Measurements from ENCODE around the gene MAP3K8.
"Not testable (repeated sequence)": the region's sequence is repeated elsewhere in the genome, so short reads cannot be mapped to it uniquely, and the experiment has no call there.

The MAP3K8 gene

GRCh38 chr10:30443049-30443448 lies 9.1 kb downstream of the MAP3K8 start:
- DNase-seq (ENCODE audit: insufficient read length, low spot score) (no peak), FAIRE-seq (no peak)

GRCh38 chr10:30445711-30446110 lies 11.7 kb downstream of the MAP3K8 start:
- no peak for DNase-seq (ENCODE audit: insufficient read length, low spot score)
- FAIRE-seq = no peak

- no peak for FAIRE-seq
Measured at GRCh38 chr10:30447125-30447799, 13.3 kb downstream of the MAP3K8 start.

GRCh38 chr10:30448092-30448491 lies 14.1 kb downstream of the MAP3K8 start:
- FAIRE-seq = no peak
- no peak for DNase-seq (ENCODE audit: insufficient read length, low spot score)

More at GRCh38 chr10:30447125-30447799, 13.3 kb downstream of the MAP3K8 start:
- DNase-seq (ENCODE audit: insufficient read length, low spot score) = no peak

GRCh38 chr10:30453764-30454527 lies 20.0 kb downstream of the MAP3K8 start:
- no peak for DNase-seq (ENCODE audit: insufficient read length, low spot score)
- FAIRE-seq = no peak

- FAIRE-seq (no peak), DNase-seq (ENCODE audit: insufficient read length, low spot score) (no peak)
Measured at GRCh38 chr10:30454744-30455510, 20.9 kb downstream of the MAP3K8 start.

GRCh38 chr10:30455816-30456215 lies 21.8 kb downstream of the MAP3K8 start:
- no peak for DNase-seq (ENCODE audit: insufficient read length, low spot score)
- FAIRE-seq = no peak

GRCh38 chr10:30456266-30456665 lies 22.3 kb downstream of the MAP3K8 start:
- FAIRE-seq (no peak), DNase-seq (ENCODE audit: insufficient read length, low spot score) (no peak)

- DNase-seq (ENCODE audit: insufficient read length, low spot score) (no peak), FAIRE-seq (no peak)
Measured at GRCh38 chr10:30459283-30459682, 25.3 kb downstream of the MAP3K8 start.

GRCh38 chr10:30460121-30460520 lies 26.1 kb downstream of the MAP3K8 start:
- FAIRE-seq (no peak), DNase-seq (ENCODE audit: insufficient read length, low spot score) (no peak)

- DNase-seq (ENCODE audit: insufficient read length, low spot score) = no peak
- no peak for FAIRE-seq
Measured at GRCh38 chr10:30462513-30462912, 28.5 kb downstream of the MAP3K8 start.

GRCh38 chr10:30463944-30464451 lies 30.0 kb downstream of the MAP3K8 start:
- FAIRE-seq (no peak), DNase-seq (ENCODE audit: insufficient read length, low spot score) (no peak)

- FAIRE-seq = no peak
Measured at GRCh38 chr10:30464675-30465074, 30.7 kb downstream of the MAP3K8 start.

GRCh38 chr10:30466445-30466844 lies 32.5 kb downstream of the MAP3K8 start:
- no peak for DNase-seq (ENCODE audit: insufficient read length, low spot score)
- no peak for FAIRE-seq

More at GRCh38 chr10:30464675-30465074, 30.7 kb downstream of the MAP3K8 start:
- no peak for DNase-seq (ENCODE audit: insufficient read length, low spot score)

GRCh38 chr10:30467651-30468338 lies 33.8 kb downstream of the MAP3K8 start:
- FAIRE-seq (no peak), DNase-seq (ENCODE audit: insufficient read length, low spot score) (no peak)

GRCh38 chr10:30472414-30473155 lies 38.6 kb downstream of the MAP3K8 start:
- DNase-seq (ENCODE audit: insufficient read length, low spot score) (no peak), FAIRE-seq (no peak)

GRCh38 chr10:30475515-30475914 lies 41.5 kb downstream of the MAP3K8 start:
- not testable (repeated sequence) for FAIRE-seq; DNase-seq (ENCODE audit: insufficient read length, low spot score)

GRCh38 chr10:30476511-30477155 lies 42.6 kb downstream of the MAP3K8 start:
- DNase-seq (ENCODE audit: insufficient read length, low spot score) (no peak), FAIRE-seq (no peak)

- FAIRE-seq; DNase-seq (ENCODE audit: insufficient read length, low spot score): not testable (repeated sequence)
Measured at GRCh38 chr10:30479513-30479912, 45.5 kb downstream of the MAP3K8 start.
